Measurements from ENCODE around the gene C1orf159.

C1orf159 gene

DNA sequence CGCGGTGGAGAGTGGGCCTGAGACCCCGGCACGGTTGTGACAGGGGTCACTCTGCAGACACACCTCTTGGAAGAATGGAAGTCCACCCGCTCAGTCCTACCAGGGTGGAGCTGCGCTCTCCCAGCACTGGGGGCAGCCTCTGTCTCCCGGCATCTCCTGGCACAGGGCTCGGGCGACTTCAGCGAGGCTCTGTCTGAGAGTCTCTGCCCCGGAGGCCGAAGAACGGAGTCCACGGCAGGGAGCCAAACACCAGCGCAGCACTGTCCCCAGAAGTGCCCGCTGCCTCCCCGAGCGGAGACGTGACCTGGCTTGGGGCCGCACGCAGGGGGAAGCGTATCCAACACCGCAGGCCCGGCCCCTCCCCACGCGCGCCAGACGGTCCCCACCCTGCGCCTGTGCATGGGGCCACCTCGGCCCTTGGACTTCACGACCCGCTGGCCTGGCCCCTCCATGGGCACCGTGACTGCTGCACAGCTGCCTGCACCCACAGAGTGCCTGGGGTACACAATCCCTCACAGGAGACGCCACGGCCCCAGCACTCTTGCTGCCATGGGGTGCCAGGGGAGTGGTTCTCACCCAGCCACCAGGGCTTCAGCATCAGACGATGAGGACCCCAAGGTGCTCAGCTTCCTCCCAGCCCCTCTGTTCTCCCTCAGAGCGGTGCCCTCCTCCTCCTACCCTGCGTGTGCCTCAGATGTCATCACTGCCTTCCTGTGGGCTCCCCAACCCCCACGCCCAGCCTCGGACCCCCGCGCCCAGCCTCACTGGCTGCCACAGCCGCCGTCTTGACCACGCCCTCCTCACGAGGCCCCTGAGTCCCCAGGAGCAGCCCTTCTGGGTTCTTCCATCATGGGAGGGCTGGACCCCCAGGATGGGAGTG lies 26.8 kb downstream of the C1orf159 start:
- Histone ChIP-seq H3K9ac (ENCODE audit: low read length) (no peak overlapping the region), H3K4me3 (ENCODE audit: low read length) (no peak overlapping the region), H3K27me3 (replicated peaks; ENCODE audit: insufficient read depth, low read length) (no peaks in the 10 kb centered on the region), H3K36me3 (replicated peaks; ENCODE audit: insufficient read depth, low read length) (no peaks in the 10 kb centered on the region), H3K4me2 (ENCODE audit: low read depth, low read length) (no peak overlapping the region), H4K20me1 (ENCODE audit: insufficient read depth, low read length) (no peaks in the 10 kb centered on the region), H3F3A (ENCODE audit: insufficient read depth, low read length) (no peaks in the 10 kb centered on the region), H3K27ac (ENCODE audit: low read length) (no peak overlapping the region), H3K79me2 (ENCODE audit: low read length) (no peaks in the 10 kb centered on the region), H3K9me2 (replicated peaks; ENCODE audit: insufficient read depth, low read length) (no peaks in the 10 kb centered on the region), H2AFZ (ENCODE audit: low read length) (no peak overlapping the region), H3K4me1 (ENCODE audit: low read length) (no peaks in the 10 kb centered on the region), H3K9me3 (replicated peaks; ENCODE audit: insufficient read depth, low read length) (no peaks in the 10 kb centered on the region)
- no peak for TF ChIP-seq EZH2phosphoT487 (IDR thresholded peaks at IDR 0.05; ENCODE audit: low read length)
- TF ChIP-seq, protein P1, sequence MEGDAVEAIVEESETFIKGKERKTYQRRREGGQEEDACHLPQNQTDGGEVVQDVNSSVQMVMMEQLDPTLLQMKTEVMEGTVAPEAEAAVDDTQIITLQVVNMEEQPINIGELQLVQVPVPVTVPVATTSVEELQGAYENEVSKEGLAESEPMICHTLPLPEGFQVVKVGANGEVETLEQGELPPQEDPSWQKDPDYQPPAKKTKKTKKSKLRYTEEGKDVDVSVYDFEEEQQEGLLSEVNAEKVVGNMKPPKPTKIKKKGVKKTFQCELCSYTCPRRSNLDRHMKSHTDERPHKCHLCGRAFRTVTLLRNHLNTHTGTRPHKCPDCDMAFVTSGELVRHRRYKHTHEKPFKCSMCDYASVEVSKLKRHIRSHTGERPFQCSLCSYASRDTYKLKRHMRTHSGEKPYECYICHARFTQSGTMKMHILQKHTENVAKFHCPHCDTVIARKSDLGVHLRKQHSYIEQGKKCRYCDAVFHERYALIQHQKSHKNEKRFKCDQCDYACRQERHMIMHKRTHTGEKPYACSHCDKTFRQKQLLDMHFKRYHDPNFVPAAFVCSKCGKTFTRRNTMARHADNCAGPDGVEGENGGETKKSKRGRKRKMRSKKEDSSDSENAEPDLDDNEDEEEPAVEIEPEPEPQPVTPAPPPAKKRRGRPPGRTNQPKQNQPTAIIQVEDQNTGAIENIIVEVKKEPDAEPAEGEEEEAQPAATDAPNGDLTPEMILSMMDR (IDR thresholded peaks at IDR 0.05; ENCODE audit: low read length): no peak
- TF ChIP-seq EZH2 (optimal IDR thresholded peaks at IDR 0.05; ENCODE audit: low read depth, low read length): no peak
- DNase-seq: no peak

DNA sequence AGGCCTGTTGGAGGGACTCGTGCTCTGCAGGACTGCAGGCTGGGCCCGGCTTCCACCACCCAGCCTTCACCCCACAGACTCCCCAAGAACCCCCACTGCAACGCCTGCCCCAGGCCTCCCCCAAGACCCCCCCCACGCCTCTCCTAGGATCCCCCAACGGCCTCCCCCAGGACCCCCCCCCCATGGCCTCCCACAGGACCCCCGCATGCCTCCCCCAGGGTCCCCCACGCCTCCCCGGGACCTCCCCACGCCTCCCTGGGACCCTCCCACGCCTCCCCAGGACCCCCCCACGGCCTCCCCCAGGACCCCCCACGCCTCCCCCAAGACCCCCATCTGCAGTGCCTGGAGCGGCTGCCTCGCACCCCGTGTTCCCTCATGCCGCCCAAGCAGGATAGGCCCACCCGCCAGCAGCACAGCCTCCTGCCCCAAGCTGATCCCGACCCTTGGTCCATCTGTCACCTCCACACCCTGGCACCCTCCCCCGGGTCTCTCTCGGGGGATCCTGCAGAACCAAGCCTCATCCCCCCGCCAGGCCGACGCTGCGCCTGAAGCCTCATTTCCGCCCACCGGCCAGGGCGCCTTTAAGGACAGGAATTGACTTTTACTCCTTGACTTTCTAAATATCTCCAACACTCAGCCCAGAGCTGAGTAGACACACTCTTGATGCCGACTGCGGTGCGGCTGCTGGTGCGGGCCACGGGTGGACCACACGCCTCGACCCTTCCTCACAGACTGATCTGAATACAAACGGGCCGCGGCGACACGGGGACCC lies 27.7 kb downstream of the C1orf159 start:
- no peak overlapping the region for H3K27ac ChIP-seq (ENCODE audit: low read length)
- no peak overlapping the region for H3K9ac ChIP-seq (ENCODE audit: low read length)
- H3K9me2 ChIP-seq (replicated peaks; ENCODE audit: insufficient read depth, low read length): no peaks in the 10 kb centered on the region

DNA sequence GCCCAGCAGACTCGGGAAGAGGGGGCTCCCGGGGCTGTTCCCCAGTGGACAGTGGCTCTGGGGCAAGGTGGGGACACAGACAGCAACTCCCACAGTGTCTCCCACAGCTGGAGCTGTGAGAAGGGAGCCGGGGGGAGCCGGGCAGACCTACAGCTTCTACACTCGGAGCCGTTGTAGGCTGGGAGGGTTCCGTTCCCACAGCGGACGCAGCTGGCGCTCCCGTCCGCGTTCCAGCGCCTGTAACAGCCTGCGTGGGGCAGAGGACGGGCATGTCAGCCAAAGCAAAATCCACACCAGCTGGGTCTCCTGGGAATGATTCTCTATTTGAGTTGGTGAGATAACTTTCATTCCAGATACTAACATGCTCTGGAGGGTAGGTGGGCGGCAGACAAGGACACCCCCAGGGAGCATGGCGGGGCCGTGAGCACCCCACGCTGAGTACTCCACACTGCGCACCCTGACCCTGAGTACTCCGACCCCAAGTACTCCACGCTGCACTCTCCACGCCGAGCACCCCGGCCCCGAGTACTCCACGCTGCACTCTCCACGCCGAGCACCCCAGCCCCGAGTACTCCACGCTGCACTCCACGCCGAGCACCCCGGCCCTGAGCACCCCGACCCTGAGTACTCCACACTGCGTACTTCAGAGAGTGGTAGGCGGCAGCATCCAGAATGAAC lies 28.4 kb downstream of the C1orf159 start:
- DNase-seq: no peak
- no peaks in the 10 kb centered on the region for H3K9me3 ChIP-seq (replicated peaks; ENCODE audit: insufficient read depth, low read length)
- TF ChIP-seq, protein P1 (IDR thresholded peaks at IDR 0.05; ENCODE audit: low read length): no peak
- no peak for TF ChIP-seq EZH2 (optimal IDR thresholded peaks at IDR 0.05; ENCODE audit: low read depth, low read length)
- no peak for TF ChIP-seq EZH2phosphoT487 (IDR thresholded peaks at IDR 0.05; ENCODE audit: low read length)
- no peaks in the 10 kb centered on the region for H3K79me2 ChIP-seq (ENCODE audit: low read length)
- no peaks in the 10 kb centered on the region for H3K9me2 ChIP-seq (replicated peaks; ENCODE audit: insufficient read depth, low read length)
- no peaks in the 10 kb centered on the region for H4K20me1 ChIP-seq (ENCODE audit: insufficient read depth, low read length)
- H3K4me3 ChIP-seq (ENCODE audit: low read length): no peak overlapping the region
- no peak overlapping the region for H3K27ac ChIP-seq (ENCODE audit: low read length)
- no peaks in the 10 kb centered on the region for H3K27me3 ChIP-seq (replicated peaks; ENCODE audit: insufficient read depth, low read length)
- no peak overlapping the region for H3K4me2 ChIP-seq (ENCODE audit: low read depth, low read length)
- H2AFZ ChIP-seq (ENCODE audit: low read length): no peak overlapping the region
- H3K4me1 ChIP-seq (ENCODE audit: low read length): no peaks in the 10 kb centered on the region
- H3K36me3 ChIP-seq (replicated peaks; ENCODE audit: insufficient read depth, low read length): no peaks in the 10 kb centered on the region
- no peaks in the 10 kb centered on the region for H3F3A ChIP-seq (ENCODE audit: insufficient read depth, low read length)
- H3K9ac ChIP-seq (ENCODE audit: low read length): no peak overlapping the region

More for the DNA sequence above, 27.7 kb downstream of the C1orf159 start:
- H3K36me3 ChIP-seq (replicated peaks; ENCODE audit: insufficient read depth, low read length): no peaks in the 10 kb centered on the region
- no peak overlapping the region for H3K4me3 ChIP-seq (ENCODE audit: low read length)
- no peaks in the 10 kb centered on the region for H3K9me3 ChIP-seq (replicated peaks; ENCODE audit: insufficient read depth, low read length)
- H2AFZ ChIP-seq (ENCODE audit: low read length): no peak overlapping the region
- H4K20me1 ChIP-seq (ENCODE audit: insufficient read depth, low read length): no peaks in the 10 kb centered on the region
- H3K27me3 ChIP-seq (replicated peaks; ENCODE audit: insufficient read depth, low read length): no peaks in the 10 kb centered on the region
- no peak for TF ChIP-seq EZH2 (optimal IDR thresholded peaks at IDR 0.05; ENCODE audit: low read depth, low read length)
- TF ChIP-seq, protein P1 (IDR thresholded peaks at IDR 0.05; ENCODE audit: low read length): no peak
- TF ChIP-seq EZH2phosphoT487 (IDR thresholded peaks at IDR 0.05; ENCODE audit: low read length): no peak
- no peak overlapping the region for H3K4me2 ChIP-seq (ENCODE audit: low read depth, low read length)
- no peaks in the 10 kb centered on the region for H3F3A ChIP-seq (ENCODE audit: insufficient read depth, low read length)
- no peaks in the 10 kb centered on the region for H3K4me1 ChIP-seq (ENCODE audit: low read length)
- no peak for DNase-seq
- no peaks in the 10 kb centered on the region for H3K79me2 ChIP-seq (ENCODE audit: low read length)
